Neural cell (in vitro differentiated cells): ENCODE measurements around the gene PASD1.

ENCODE experiments used
- CTCF ChIP-seq: fragments of 450-650 bp; IDR thresholded peaks from 2 replicates; pipeline ENCODE4 v1.5.1; 2014; ENCODE audit warnings: antibody characterized with exemption, mild to moderate bottlenecking, moderate library complexity; ENCODE audit not compliant: poor library complexity, severe bottlenecking
- EZH2 ChIP-seq: fragments of 200-600, 300-800 bp; shearing (Covaris generic), sonication (generic); IDR thresholded peaks from 2 replicates; pipeline ENCODE4 v1.6.1; 2014; ENCODE audit warnings: antibody characterized with exemption, low read length, borderline replicate concordance, mild to moderate bottlenecking; ENCODE audit not compliant: insufficient read depth, poor library complexity, severe bottlenecking
- MXI1 ChIP-seq: fragments of 450-650 bp; conservative IDR thresholded peaks from 2 replicates; pipeline ENCODE4 v1.6.1; 2014; ENCODE audit warnings: antibody characterized with exemption, mild to moderate bottlenecking; ENCODE audit not compliant: poor library complexity, severe bottlenecking
- POLR2AphosphoS5 ChIP-seq: IDR thresholded peaks from 2 replicates; pipeline ENCODE4 v1.6.1; 2012
- RAD21 ChIP-seq: fragments of 450-650 bp; conservative IDR thresholded peaks from 2 replicates; pipeline ENCODE4 v1.6.1; 2014; ENCODE audit warnings: antibody characterized with exemption, mild to moderate bottlenecking, moderate library complexity
- SMC3 ChIP-seq: fragments of 450-650 bp; conservative IDR thresholded peaks from 2 replicates; pipeline ENCODE4 v1.6.1; 2014; ENCODE audit warnings: antibody characterized with exemption, mild to moderate bottlenecking, moderate library complexity; ENCODE audit not compliant: poor library complexity
- TAF1 ChIP-seq: IDR thresholded peaks from 2 replicates; pipeline ENCODE4 v1.6.1; 2012; ENCODE audit warnings: low read depth

DNA sequence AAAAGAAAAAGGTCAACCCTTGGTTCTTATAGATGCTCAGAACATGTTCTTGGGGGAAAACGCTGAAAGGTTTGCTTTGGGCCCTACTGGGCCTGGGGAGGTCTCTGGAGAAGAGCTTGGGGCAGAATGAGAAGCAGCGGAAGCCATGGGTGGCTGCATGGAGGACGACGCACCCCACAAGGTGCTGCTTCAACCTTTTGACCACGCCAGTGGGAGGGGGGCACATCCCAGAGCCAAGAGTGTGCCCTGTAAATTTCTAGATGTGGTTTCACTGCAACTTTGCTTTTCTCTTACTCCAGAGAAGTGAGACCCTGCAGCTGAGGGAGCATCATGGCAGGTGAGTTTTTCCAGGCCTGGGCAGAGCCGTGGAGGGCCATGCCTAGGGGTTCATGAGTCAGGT is 135.0 kb downstream of the PASD1 start:
- TF ChIP-seq CTCF (no peak), TAF1 (no peak), SMC3 (no peak), MXI1 (no peak), RAD21 (no peak), EZH2 (no peak), POLR2AphosphoS5 (no peak)
